H9 (cell line): ENCODE measurements around the gene LFNG. TPM values are rescaled to one million over a fixed set of nuclear protein-coding genes. Genes with fewer than 3 reads are reported as not detected.
"Not testable (repeated sequence)": the region's sequence is repeated elsewhere in the genome, so short reads cannot be mapped to it uniquely, and the experiment has no call there.

Experiments
- DNase-seq: peaks from one replicate; pipeline ENCODE4 v3.0.0-alpha.2; 2017
- H2AFZ ChIP-seq: one replicate; pipeline ENCODE4 v1.6.1; 2013; ENCODE audit warnings: mild to moderate bottlenecking, low read length, control low read depth, moderate library complexity
- H2AK5ac ChIP-seq: 2 replicates; pipeline ENCODE4 v1.6.1; 2013; ENCODE audit warnings: low read length, control low read depth, mixed read lengths; ENCODE audit not compliant: insufficient read length
- H2BK120ac ChIP-seq: one replicate; pipeline ENCODE4 v1.6.1; 2013; ENCODE audit warnings: low read depth, mild to moderate bottlenecking, low read length, control low read depth, inconsistent platforms; ENCODE audit not compliant: poor library complexity, severe bottlenecking
- H2BK12ac ChIP-seq: 2 replicates; pipeline ENCODE4 v1.6.1; 2013; ENCODE audit warnings: low read length, control low read depth, mixed read lengths, low read depth; ENCODE audit not compliant: insufficient read length
- H2BK15ac ChIP-seq: 2 replicates; pipeline ENCODE4 v1.6.1; 2013; ENCODE audit warnings: low read depth, low read length, control low read depth
- H2BK20ac ChIP-seq: one replicate; pipeline ENCODE4 v1.6.1; 2013; ENCODE audit warnings: low read depth, mild to moderate bottlenecking, low read length, control low read depth, inconsistent platforms; ENCODE audit not compliant: poor library complexity, severe bottlenecking
- H2BK5ac ChIP-seq: 2 replicates; pipeline ENCODE4 v1.6.1; 2013; ENCODE audit warnings: low read length, control low read depth, mixed read lengths; ENCODE audit not compliant: insufficient read length
- H3K14ac ChIP-seq: 2 replicates; pipeline ENCODE4 v1.6.1; 2013; ENCODE audit warnings: low read length, control low read depth; ENCODE audit not compliant: insufficient read depth
- H3K18ac ChIP-seq: 2 replicates; pipeline ENCODE4 v1.6.1; 2013; ENCODE audit warnings: low read depth, mild to moderate bottlenecking, mixed read lengths, low read length, control low read depth; ENCODE audit not compliant: insufficient read length
- H3K23ac ChIP-seq: 2 replicates; pipeline ENCODE4 v1.6.1; 2013; ENCODE audit warnings: low read length, control low read depth, mixed read lengths, low read depth; ENCODE audit not compliant: insufficient read length
- H3K23me2 ChIP-seq: 2 replicates; pipeline ENCODE4 v1.6.1; 2013; ENCODE audit warnings: low read depth, mild to moderate bottlenecking, mixed read lengths, low read length, control low read depth; ENCODE audit not compliant: insufficient read length, poor library complexity, severe bottlenecking
- H3K27ac ChIP-seq: 2 replicates; pipeline ENCODE4 v1.5.1; 2013; ENCODE audit warnings: low read length, control low read depth, mixed read lengths, low read depth; ENCODE audit not compliant: insufficient read length
- H3K27me3 ChIP-seq: 2 replicates; pipeline ENCODE4 v1.6.1; 2013; ENCODE audit warnings: low read length, control low read depth, inconsistent platforms; ENCODE audit not compliant: insufficient read depth
- H3K4ac ChIP-seq: 2 replicates; pipeline ENCODE4 v1.6.1; 2013; ENCODE audit warnings: low read depth, mild to moderate bottlenecking, control low read depth, inconsistent platforms, low read length, moderate library complexity
- H3K4me1 ChIP-seq: 2 replicates; pipeline ENCODE4 v1.6.1; 2013; ENCODE audit warnings: low read length, control low read depth, inconsistent platforms; ENCODE audit not compliant: insufficient read depth
- H3K4me2 ChIP-seq: 2 replicates; pipeline ENCODE4 v1.6.1; 2013; ENCODE audit warnings: low read length, control low read depth, mixed read lengths; ENCODE audit not compliant: insufficient read length, insufficient read depth
- H3K56ac ChIP-seq: 2 replicates; pipeline ENCODE4 v1.6.1; 2013; ENCODE audit warnings: low read depth, mild to moderate bottlenecking, mixed read lengths, low read length, control low read depth; ENCODE audit not compliant: insufficient read length
- H3K79me1 ChIP-seq: 2 replicates; pipeline ENCODE4 v1.6.1; 2013; ENCODE audit warnings: low read depth, mild to moderate bottlenecking, moderate library complexity, low read length, control low read depth, inconsistent platforms; ENCODE audit not compliant: insufficient read depth, poor library complexity, severe bottlenecking
- H3K79me2 ChIP-seq: 2 replicates; pipeline ENCODE4 v1.6.1; 2013; ENCODE audit warnings: low read length, control low read depth, inconsistent platforms; ENCODE audit not compliant: insufficient read depth
- H3K9ac ChIP-seq: 2 replicates; pipeline ENCODE4 v1.6.1; 2013; ENCODE audit warnings: low read length, control low read depth, mixed read lengths; ENCODE audit not compliant: insufficient read length; ENCODE audit errors: extremely low read depth
- H3K9me3 ChIP-seq: one replicate; pipeline ENCODE4 v1.6.1; 2013; ENCODE audit warnings: low read depth, low read length, inconsistent platforms; ENCODE audit not compliant: control insufficient read depth
- H3T11ph ChIP-seq: one replicate; pipeline ENCODE4 v1.6.1; 2013; ENCODE audit warnings: mild to moderate bottlenecking, low read length, control low read depth, inconsistent platforms
- H4K20me1 ChIP-seq: one replicate; pipeline ENCODE4 v1.6.1; 2013; ENCODE audit not compliant: control insufficient read depth, insufficient read length, insufficient read depth
- H4K5ac ChIP-seq: 2 replicates; pipeline ENCODE4 v1.6.1; 2013; ENCODE audit warnings: low read depth, mild to moderate bottlenecking, mixed read lengths, low read length, control low read depth; ENCODE audit not compliant: insufficient read length
- H4K8ac ChIP-seq: replicated peaks from 2 replicates; pipeline ENCODE4 v1.6.1; 2013; ENCODE audit warnings: low read length, control low read depth, mixed read lengths, low read depth; ENCODE audit not compliant: insufficient read length
- H4K91ac ChIP-seq: 2 replicates; pipeline ENCODE4 v1.6.1; 2013; ENCODE audit warnings: low read depth, mild to moderate bottlenecking, moderate library complexity, mixed read lengths, low read length, control low read depth; ENCODE audit not compliant: insufficient read length
- H3K27ac Mint-ChIP-seq, 3 experiments: 2 replicates in 2 of 3; 3 replicates in 1 of 3; pipeline ENCODE4 v1.8.0; 2020 to 2021; ENCODE audit warnings: mixed read lengths in 3 of 3, mild to moderate bottlenecking in 1 of 3, moderate library complexity in 1 of 3
- H3K27me3 Mint-ChIP-seq: 2 replicates; pipeline ENCODE4 v1.8.0; 2021; ENCODE audit warnings: low read depth, mild to moderate bottlenecking, moderate library complexity, mixed read lengths
- H3K36me3 Mint-ChIP-seq, 3 experiments: 2 replicates in 2 of 3; 3 replicates in 1 of 3; pipeline ENCODE4 v1.8.0; 2020 to 2021; ENCODE audit warnings: low read depth in 3 of 3, mixed read lengths in 3 of 3; ENCODE audit not compliant: insufficient read depth in 1 of 3
- H3K4me1 Mint-ChIP-seq, 2 experiments: 2 replicates each; pipeline ENCODE4 v1.8.0; 2020; ENCODE audit warnings: mixed read lengths in 2 of 2
- H3K4me3 Mint-ChIP-seq, 2 experiments: 2 replicates in 1 of 2; 3 replicates in 1 of 2; pipeline ENCODE4 v1.8.0; 2020 to 2021; ENCODE audit warnings: mild to moderate bottlenecking in 2 of 2, mixed read lengths in 2 of 2, moderate library complexity in 1 of 2
- H3K9me3 Mint-ChIP-seq, 2 experiments: 2 replicates in 1 of 2; 3 replicates in 1 of 2; pipeline ENCODE4 v1.8.0; 2020; ENCODE audit warnings: mild to moderate bottlenecking in 2 of 2, mixed read lengths in 2 of 2, moderate library complexity in 1 of 2
- WGBS: extraction: QIAGEN DNeasy Blood & Tissue Kit; methylation state at CpG from one replicate; pipeline ENCODE4 v1.1.7; 2013; ENCODE audit warnings: missing lambda C conversion rate, low lambda C conversion rate, mixed read lengths; ENCODE audit not compliant: insufficient read length; ENCODE audit errors: extremely low coverage; 5-methylcytosine and 5-hydroxymethylcytosine counted together
- total RNA-seq: library from RNA; stranded (reverse); gene quantifications from 2 replicates; pipeline ENCODE4 v1.2.1, GENCODE V29; 2021
- TF ChIP-seq, protein P1 (sequence below): fragments of 200-600 bp; sonication (generic); conservative IDR thresholded peaks from 3 replicates; pipeline ENCODE4 v1.8.0; 2021; ENCODE audit warnings: antibody characterized with exemption, mild to moderate bottlenecking

Gene LFNG
- total RNA-seq, 1 experiment from 2014 or later: 52.9 TPM

DNA sequence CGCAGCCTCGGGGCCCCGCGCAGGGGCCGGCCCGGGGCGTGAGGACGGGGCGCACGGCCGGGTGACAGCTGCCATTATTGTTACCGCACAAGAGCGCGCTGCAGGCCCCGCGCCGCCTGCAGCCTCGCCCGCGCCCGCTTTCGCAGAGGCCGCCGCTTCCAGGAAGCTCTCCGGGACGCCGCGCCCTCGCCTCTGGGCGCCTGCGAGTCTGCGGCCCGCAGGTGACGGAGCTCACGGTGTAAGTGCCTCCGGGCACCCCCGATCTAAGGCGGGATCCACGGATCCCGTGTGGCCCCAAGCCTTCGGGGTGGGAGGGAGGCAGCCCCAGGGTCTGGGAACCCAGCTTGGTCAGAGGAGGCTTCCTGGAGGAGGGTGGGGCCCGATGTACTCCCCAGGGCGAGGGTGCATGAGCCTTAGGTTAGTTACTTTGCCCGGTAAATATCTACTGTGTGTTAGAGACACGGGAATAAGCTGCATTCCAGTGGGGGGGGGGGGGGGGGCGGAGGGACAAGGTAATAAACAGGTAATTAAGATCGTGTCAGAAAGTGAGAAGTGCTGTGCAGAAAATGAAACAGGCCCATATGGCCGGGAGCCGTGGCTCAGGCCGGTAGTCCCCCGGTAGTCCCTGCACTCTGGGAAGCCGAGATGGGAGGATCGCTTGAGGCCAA lies 39.8 kb downstream of the LFNG start:
- Histone ChIP-seq H3K4ac (no peak overlapping the region), H4K20me1 (no peaks in the 10 kb centered on the region), H3K27ac (no peak overlapping the region), H2BK12ac (no peak overlapping the region), H3K9me3 (no peaks in the 10 kb centered on the region), H2BK5ac (no peak overlapping the region), H3K79me1 (no peaks in the 10 kb centered on the region), H3K9ac (no peak overlapping the region), H3K23me2 (peaks cover 9% of the 10 kb centered on the region), H4K5ac (no peak overlapping the region), H3K23ac (no peak overlapping the region), H3K27me3 (no peaks in the 10 kb centered on the region), H3K4me2 (peak overlapping the region; percentile 59), H2BK15ac (no peak overlapping the region), H2AK5ac (no peak overlapping the region), H4K91ac (no peak overlapping the region), H3K79me2 (no peaks in the 10 kb centered on the region), H3K18ac (no peak overlapping the region), H3K14ac (no peak overlapping the region), H2BK20ac (no peak overlapping the region), H3K56ac (no peak overlapping the region), H4K8ac (no peak overlapping the region), H3T11ph (no peak overlapping the region), H2BK120ac (no peak overlapping the region), H2AFZ (no peak overlapping the region), H3K4me1 (no peaks in the 10 kb centered on the region)
- Mint-ChIP-seq H3K27me3 (peaks cover 5% of the 10 kb centered on the region; the same call in 1 of the 2 replicates), H3K27ac (no peak overlapping the region), H3K4me1 (peaks cover 3% of the 10 kb centered on the region in 2 experiments), H3K4me3 (peak overlapping the region; percentile 65 to 77), H3K9me3 (no peaks in the 10 kb centered on the region), H3K36me3 (peaks cover 0 to 5% (median 2%) of the 10 kb centered on the region in 3 experiments; a peak in 3 of 7 replicates)
- TF ChIP-seq, protein P1, sequence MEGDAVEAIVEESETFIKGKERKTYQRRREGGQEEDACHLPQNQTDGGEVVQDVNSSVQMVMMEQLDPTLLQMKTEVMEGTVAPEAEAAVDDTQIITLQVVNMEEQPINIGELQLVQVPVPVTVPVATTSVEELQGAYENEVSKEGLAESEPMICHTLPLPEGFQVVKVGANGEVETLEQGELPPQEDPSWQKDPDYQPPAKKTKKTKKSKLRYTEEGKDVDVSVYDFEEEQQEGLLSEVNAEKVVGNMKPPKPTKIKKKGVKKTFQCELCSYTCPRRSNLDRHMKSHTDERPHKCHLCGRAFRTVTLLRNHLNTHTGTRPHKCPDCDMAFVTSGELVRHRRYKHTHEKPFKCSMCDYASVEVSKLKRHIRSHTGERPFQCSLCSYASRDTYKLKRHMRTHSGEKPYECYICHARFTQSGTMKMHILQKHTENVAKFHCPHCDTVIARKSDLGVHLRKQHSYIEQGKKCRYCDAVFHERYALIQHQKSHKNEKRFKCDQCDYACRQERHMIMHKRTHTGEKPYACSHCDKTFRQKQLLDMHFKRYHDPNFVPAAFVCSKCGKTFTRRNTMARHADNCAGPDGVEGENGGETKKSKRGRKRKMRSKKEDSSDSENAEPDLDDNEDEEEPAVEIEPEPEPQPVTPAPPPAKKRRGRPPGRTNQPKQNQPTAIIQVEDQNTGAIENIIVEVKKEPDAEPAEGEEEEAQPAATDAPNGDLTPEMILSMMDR: no peak
- WGBS: no CpG with 5 or more reads among the region's 53 CpGs
- no peak for DNase-seq

DNA sequence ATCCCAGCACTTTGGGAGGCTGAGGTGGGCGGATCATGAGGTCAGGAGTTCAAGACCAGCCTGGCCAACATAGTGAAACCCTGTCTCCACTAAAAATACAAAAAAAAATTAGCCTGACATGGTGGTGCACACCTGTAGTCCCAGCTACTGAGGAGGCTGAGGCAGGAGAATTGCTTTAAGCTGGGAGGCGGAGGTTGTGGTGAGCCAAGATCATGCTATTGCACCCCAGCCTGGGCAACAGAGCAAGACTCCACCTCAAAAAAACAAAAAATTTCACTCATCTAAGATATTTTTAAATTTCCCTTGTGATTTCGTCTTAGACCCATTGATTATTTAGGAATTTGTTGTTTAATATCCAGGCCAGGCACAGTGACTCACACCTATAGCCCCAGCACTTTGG lies 44.4 kb downstream of the LFNG start:
- H3K79me1 ChIP-seq, H3K27ac Mint-ChIP-seq, H3K4me1 ChIP-seq, H3K9ac ChIP-seq, H2BK15ac ChIP-seq, H3K4me3 Mint-ChIP-seq, H4K20me1 ChIP-seq, H3K4ac ChIP-seq, H3K18ac ChIP-seq, H2BK5ac ChIP-seq, H3K27ac ChIP-seq, H3K23ac ChIP-seq, H3K4me2 ChIP-seq, H2AFZ ChIP-seq, H3K9me3 Mint-ChIP-seq, H2BK120ac ChIP-seq, DNase-seq, H3K36me3 Mint-ChIP-seq, H3K56ac ChIP-seq, H4K5ac ChIP-seq, H4K91ac ChIP-seq, H3K9me3 ChIP-seq, H3K27me3 Mint-ChIP-seq, H3K14ac ChIP-seq, H3K27me3 ChIP-seq, H2AK5ac ChIP-seq, H3T11ph ChIP-seq, H3K79me2 ChIP-seq, H2BK20ac ChIP-seq, H4K8ac ChIP-seq, H2BK12ac ChIP-seq, H3K23me2 ChIP-seq: not testable (repeated sequence)
- peaks cover 6 to 11% of the 10 kb centered on the region in 2 experiments for H3K4me1 Mint-ChIP-seq
- no CpG with 5 or more reads among the region's 3 CpGs for WGBS
